HG02938 (cell line): ENCODE data around the gene GEMIN2.
A peak's percentile ranks its signal among the peaks of the same experiment; 100 is the strongest.
"Not testable (repeated sequence)": the region's sequence is repeated elsewhere in the genome, so short reads cannot be mapped to it uniquely, and the experiment has no call there.

Experiments
- ATAC-seq: cut with Tn5 transposase; IDR thresholded peaks from one replicate; pipeline ENCODE4 v1.9.1; 2021; ENCODE audit warnings: mild to moderate bottlenecking, moderate library complexity; ENCODE audit not compliant: unreplicated experiment

GEMIN2 gene

DNA sequence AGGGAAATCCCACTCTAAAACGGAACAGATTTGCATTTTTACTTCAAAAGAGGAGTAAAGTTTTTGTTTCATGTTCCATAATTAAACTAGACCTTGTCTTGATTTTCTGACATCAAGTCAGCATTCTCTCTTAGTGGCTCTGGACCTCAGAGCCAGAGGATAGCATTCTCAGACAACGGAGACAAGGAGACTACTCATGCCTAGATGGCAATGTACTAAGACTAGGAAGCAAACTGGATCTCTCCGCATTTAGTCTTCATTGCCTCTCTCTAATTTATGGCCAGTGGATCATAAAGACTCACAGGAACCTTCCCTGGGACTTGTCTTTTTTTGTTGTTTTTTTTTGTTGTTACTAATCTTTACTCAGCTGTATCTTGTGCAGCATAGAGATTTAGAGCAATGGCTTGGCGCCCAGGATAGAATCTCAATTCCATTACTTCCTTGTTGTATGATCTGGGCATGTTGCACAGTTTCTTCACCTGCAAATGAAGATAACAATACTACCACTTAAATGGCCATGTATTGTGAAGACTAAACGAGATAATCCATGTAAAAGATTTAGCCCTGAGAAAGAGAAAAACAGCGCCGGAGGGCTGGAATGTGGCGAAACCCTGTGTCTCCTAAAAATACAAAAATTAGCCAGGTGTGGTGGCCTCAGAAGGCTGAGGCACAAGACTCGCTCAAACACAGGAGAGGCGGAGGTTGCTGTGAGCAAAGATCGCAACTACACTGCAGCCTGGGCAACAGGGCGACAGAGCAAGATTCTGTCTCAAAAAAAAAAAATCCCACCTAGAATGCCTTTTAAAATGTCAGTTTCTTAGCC is 4.0 kb upstream of the GEMIN2 start:
- ATAC-seq, result no peak

GRCh38 chr14:39113685-39114072 is 444 bp upstream of the GEMIN2 start:
- no peak for ATAC-seq

DNA sequence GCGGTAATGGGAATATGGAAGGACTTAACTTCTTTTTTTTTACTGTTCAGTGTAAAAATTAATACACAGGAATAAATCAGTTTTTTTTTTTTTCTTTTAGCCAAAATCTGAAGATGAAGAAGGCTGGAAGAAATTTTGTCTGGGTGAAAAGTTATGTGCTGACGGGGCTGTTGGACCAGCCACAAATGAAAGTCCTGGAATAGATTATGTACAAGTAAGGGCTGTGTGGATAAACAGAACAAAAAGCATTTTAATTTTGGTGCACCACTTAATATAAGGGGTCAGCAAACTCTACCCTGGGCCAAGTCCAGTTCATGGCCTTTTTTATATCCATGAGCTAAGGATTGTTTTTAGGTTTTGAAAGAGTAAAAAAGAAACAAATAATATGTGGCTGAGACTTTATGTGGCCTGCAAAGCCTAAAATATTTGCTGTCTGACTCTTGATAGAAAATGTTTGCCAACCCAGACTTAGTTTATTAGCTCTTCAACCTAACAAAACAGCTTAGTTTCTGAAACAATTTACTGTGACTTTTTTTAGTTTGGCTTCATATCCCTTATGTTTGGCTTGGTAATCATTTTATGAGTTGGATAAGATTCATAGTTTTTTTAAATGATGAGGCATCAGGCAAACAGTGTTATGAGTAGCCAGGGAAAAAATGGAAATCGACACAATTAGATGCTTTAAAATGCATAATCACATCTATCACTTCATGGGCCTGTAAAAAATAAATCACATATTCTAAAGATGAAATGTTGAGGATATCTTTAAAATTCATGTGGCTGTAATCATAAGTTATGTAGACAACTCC is 8.4 kb downstream of the GEMIN2 start:
- ATAC-seq, result no peak

DNA sequence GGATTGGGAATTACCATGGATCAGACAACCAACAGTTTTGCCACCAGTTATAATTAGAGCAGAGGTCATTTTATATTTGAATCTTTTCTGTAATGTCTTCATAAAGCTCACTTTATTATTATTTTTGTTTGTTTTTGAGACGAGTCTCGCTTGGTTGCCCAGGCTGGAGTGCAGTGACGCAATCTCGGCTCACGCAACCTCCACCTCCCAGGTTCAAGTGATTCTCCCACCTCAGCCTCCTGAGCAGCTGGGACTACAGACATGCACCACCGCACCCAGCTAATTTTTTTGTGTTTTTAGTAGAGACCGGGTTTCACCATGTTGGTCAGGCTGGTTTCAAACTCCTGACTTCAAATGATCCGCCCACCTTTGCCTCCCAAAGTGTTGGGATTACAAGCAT is 23.7 kb downstream of the GEMIN2 start:
- ATAC-seq, result not testable (repeated sequence)

GRCh38 chr14:39138440-39138839 is 24.3 kb downstream of the GEMIN2 start:
- ATAC-seq, result no peak

DNA sequence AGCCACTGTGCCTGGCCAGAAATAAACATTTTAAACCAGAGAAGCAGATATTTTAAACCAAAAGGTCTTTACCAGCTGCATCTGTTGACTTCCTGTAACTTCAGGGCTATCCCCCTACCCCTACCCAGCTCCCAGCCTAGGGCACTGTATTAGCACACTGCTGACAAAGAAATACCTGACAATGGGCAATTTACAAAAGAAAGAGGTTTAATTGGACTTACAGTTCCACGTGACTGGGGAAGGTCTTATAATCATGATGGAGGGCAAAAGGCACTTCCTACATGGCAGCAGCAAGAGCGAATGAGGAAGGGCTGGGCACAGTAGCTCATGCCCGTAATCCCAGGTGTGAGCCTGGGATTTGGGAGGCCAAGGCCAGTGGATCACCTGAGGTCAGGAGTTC is 26.0 kb downstream of the GEMIN2 start:
- no peak for ATAC-seq

- ATAC-seq, result not testable (repeated sequence)
Observed at GRCh38 chr14:39141623-39142022, 27.5 kb downstream of the GEMIN2 start.

- not testable (repeated sequence) for ATAC-seq
Observed at GRCh38 chr14:39143226-39143625, 29.1 kb downstream of the GEMIN2 start.

GRCh38 chr14:39145266-39145966 is 31.3 kb downstream of the GEMIN2 start:
- ATAC-seq, result no peak

DNA sequence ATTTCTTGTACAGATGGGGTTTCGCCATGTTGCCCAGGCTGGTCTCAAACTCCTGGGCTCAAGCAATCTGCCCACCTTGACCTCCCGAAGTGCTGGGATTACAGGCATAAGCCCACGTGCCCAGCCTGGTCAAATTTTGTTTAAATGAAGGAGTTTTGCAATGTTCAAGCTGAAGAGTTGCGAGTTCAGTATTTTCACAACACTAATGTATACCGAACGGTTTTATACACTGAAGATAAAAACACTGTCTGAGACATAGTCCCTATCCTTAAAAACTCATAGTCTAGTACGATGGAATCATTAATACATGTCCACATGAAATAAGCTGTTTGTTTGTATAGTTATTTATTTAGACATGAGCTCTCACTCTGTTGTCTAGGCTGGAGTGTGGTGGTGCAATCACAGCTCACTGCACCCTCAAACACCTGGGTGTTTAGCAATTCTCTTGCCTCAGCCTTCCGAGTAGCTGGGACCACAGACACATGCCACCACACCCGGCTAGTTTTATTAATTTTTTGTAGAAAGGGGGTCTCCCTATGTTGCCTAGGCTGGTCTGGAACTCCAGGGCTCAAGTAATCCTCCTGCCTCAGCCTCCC is 40.6 kb downstream of the GEMIN2 start:
- ATAC-seq, result no peak

DNA sequence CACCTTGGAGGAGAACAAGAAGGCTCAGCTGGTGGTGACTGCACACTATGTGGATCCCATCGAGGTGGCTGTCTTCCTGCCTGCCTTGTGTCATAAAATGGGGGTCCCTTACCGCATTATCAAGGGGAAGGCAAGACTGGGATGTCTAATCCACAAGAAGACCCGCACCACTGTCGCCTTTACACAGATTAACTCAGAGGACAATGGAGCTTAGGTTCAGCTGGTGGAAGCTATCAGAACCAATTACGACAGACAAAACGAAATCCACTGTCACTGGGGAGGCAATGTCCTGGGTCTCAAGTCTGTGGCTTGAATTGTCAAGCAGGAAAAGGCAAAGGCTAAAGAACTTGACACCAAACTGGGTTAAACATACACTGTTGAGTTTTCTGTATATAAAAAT is 43.4 kb downstream of the GEMIN2 start:
- ATAC-seq, result no peak

DNA sequence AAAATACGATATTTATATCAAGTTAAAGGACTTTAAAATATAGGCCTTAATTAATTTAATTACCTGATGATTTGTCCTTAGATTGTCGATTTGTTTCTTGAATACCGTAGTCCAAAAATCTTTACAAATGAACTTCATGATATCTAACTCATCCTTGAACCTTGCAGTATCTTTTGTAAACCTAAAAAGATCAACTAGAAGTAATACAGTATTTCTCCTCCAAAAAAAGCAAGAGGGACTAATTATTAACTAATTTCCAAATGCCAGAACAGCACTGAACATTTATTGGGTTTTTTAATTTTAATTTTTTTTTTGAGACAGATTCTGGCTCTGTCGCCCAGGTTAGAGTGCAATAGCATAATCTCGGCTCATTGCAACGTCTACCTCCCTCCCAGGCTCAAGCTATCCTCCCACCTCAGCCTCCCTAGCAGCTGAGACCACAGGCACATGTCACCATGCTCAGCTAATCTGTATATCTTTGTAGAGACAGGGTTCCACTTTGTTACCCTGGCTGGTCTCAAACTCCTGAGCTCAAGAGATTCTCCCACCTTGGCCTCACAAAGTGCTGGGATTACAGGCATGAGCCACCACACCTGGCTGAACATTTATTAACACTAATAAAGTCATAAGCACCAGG is 44.2 kb downstream of the GEMIN2 start:
- no peak for ATAC-seq

- ATAC-seq, result no peak
Observed at GRCh38 chr14:39160494-39160893, 46.4 kb downstream of the GEMIN2 start.

DNA sequence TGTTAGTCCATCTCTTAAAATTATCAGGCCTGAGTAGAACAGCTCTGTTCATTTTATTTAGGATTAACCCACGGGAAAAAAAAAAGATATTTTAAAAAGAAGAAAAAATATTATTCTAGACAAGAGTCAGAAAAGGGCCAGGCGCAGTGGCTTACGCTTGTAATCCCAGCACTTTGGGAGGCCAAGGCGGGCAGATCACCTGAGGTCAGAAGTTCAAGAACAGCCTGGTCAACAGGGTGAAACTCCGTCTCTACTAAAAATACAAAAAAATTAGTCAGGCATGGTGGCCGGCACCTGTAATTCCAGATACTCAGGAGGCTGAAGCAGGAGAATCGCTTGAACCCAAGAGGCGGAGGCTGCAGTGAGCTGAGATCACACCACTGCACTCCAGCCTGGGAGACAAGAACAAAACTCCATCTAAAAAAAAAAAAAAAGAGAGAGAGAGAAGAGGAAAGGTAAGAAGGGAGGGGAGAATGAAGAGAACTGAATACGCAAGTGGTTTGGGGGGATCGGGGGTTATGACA is 53.7 kb downstream of the GEMIN2 start:
- ATAC-seq, result not testable (repeated sequence)

DNA sequence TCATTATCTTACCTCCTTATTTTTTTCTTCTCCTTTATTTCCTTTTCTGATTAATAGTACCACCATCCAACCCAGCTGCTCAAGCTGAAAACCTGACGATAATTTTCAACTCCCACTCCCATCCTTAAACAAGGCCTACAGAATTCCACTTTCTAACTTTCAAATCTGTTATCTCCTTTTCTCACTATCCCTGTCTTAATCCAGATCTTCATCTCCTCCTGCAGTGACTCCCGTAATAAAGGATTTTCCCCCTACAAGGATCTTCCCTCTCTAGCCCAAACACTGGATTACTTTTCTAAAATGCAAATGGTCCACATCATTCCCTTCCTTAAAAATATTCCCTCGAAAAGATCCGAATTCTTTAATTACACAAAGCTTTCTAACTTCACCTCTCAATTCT is 54.5 kb downstream of the GEMIN2 start:
- no peak for ATAC-seq

- no peak for ATAC-seq
Observed at GRCh38 chr14:39169541-39169900, 55.4 kb downstream of the GEMIN2 start.

DNA sequence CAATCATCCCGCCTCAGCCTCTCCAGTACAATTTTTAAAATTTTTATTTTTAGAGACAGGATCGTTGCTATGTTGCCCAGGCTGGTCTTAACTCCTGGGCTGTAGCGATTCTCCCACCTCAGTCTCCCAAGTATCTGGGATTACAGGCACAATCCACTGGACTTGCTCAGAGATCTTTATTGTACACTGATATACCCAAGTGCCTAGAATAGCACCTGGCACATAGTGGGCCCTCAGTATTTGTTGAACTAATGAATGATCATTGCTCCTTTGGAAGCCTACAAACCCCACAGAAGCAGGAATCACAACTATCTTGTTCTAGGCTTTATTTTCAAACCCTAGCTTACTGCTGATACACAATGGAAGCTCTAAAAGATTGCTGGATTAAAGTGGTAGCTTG is 59.1 kb downstream of the GEMIN2 start:
- ATAC-seq, result no peak

DNA sequence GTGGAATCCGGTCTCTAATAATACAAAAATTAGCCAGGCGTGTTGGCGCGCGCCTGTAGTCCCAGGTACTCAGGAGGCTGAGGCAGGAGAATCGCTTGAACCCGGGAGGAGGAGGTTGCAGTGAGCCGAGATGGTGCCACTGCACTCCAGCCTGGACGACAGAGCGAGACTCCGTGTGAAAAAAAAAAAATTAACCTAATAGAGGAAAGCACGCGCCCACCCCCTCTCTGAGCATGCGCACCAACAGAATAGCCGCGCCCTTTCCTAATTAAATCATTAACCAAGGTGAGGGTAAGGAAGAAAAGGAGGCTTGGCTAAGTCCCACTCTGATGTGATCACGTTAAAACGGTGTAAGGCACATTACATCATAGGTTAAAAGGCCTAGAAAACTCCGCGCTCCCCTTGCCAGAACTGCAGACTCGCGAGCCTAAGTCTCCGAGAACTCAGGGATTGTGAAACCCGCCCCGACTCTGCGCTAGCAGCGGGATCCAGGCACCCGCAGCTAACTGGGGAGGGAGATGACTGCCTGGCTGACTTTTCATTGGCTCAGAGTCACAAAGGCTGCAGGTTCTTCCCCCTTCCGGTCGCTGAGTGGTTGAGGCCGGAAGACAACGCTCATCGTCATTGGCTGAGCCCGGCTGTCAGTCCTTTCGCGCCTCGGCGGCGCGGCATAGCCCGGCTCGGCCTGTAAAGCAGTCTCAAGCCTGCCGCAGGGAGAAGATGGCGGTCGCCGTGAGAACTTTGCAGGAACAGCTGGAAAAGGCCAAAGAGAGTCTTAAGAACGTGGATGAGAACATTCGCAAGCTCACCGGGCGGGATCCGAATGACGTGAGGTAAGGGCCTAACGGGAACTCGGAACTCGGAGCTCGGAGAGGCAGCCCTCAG is 60.7 kb downstream of the GEMIN2 start, which contains the start of gene PNN:
Gene PNN (plus strand): TSS at position 695 of the 885 bp plus-strand sequence. CDS start 26 bp downstream, at position 721.
- ATAC-seq, result peak; percentile 89
